Measurements from ENCODE around the gene APOLD1.

- TF ChIP-seq, protein P1, sequence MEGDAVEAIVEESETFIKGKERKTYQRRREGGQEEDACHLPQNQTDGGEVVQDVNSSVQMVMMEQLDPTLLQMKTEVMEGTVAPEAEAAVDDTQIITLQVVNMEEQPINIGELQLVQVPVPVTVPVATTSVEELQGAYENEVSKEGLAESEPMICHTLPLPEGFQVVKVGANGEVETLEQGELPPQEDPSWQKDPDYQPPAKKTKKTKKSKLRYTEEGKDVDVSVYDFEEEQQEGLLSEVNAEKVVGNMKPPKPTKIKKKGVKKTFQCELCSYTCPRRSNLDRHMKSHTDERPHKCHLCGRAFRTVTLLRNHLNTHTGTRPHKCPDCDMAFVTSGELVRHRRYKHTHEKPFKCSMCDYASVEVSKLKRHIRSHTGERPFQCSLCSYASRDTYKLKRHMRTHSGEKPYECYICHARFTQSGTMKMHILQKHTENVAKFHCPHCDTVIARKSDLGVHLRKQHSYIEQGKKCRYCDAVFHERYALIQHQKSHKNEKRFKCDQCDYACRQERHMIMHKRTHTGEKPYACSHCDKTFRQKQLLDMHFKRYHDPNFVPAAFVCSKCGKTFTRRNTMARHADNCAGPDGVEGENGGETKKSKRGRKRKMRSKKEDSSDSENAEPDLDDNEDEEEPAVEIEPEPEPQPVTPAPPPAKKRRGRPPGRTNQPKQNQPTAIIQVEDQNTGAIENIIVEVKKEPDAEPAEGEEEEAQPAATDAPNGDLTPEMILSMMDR (IDR thresholded peaks at IDR 0.05; ENCODE audit: insufficient read depth, low read depth, low read length), result no peak
- TF ChIP-seq EZH2 (IDR thresholded peaks at IDR 0.05; ENCODE audit: insufficient read depth, low read length), result no peak
Measured at GRCh38 chr12:12796171-12796570, 10.7 kb downstream of the APOLD1 start.
